Iris pigment epithelial cell (primary cell): Measurements from ENCODE around the gene MMP23B.

ENCODE experiments used
- DNase-seq: peaks from one replicate; pipeline ENCODE4 v3.0.0-alpha.2; 2011; ENCODE audit warnings: low read depth

MMP23B gene

GRCh38 chr1:1602968-1603506 is 28.9 kb upstream of the MMP23B start:
- DNase-seq: no peak

- DNase-seq: no peak
Measured at GRCh38 chr1:1603671-1604373, 28.2 kb upstream of the MMP23B start.

GRCh38 chr1:1604374-1605033 is 27.5 kb upstream of the MMP23B start:
- no peak for DNase-seq

- DNase-seq: no peak
Measured at GRCh38 chr1:1605034-1605591, 26.9 kb upstream of the MMP23B start.

- no peak for DNase-seq
Measured at GRCh38 chr1:1605724-1606123, 26.2 kb upstream of the MMP23B start.

GRCh38 chr1:1606232-1606631 is 25.7 kb upstream of the MMP23B start:
- no peak for DNase-seq

GRCh38 chr1:1609822-1610485 is 22.0 kb upstream of the MMP23B start:
- no peak for DNase-seq

- no peak for DNase-seq
Measured at GRCh38 chr1:1610796-1611195, 21.2 kb upstream of the MMP23B start.

- DNase-seq: no peak
Measured at GRCh38 chr1:1612104-1612400, 19.9 kb upstream of the MMP23B start.

GRCh38 chr1:1613509-1614082 is 18.4 kb upstream of the MMP23B start:
- DNase-seq: no peak

GRCh38 chr1:1614204-1614953 is 17.6 kb upstream of the MMP23B start:
- DNase-seq: peak; percentile 95

- no peak for DNase-seq
Measured at GRCh38 chr1:1614954-1615255, 17.1 kb upstream of the MMP23B start.

GRCh38 chr1:1615256-1616044 is 16.5 kb upstream of the MMP23B start, which contains the start of gene MIB2:
Gene MIB2 (plus strand): TSS chr1:1615500. CDS start chr1:1623453, 7,953 bp downstream.
- peak; percentile 93 for DNase-seq

GRCh38 chr1:1616045-1616790 is 15.8 kb upstream of the MMP23B start:
- DNase-seq: no peak

GRCh38 chr1:1616838-1617237 is 15.1 kb upstream of the MMP23B start:
- no peak for DNase-seq

GRCh38 chr1:1617516-1617915 is 14.5 kb upstream of the MMP23B start:
- no peak for DNase-seq

GRCh38 chr1:1617925-1618324 is 14.0 kb upstream of the MMP23B start:
- no peak for DNase-seq

GRCh38 chr1:1618396-1619068 is 13.4 kb upstream of the MMP23B start:
- DNase-seq: no peak

- no peak for DNase-seq
Measured at GRCh38 chr1:1619917-1620361, 12.0 kb upstream of the MMP23B start.
